ENCODE measurements around the gene SDK1. TPM values are rescaled to one million over a fixed set of nuclear protein-coding genes. Genes with fewer than 3 reads are reported as not detected.

Gene SDK1
- total and polyA plus RNA-seq, 8 donors: 1.6 to 11.2 (median 6.6) TPM

DNA sequence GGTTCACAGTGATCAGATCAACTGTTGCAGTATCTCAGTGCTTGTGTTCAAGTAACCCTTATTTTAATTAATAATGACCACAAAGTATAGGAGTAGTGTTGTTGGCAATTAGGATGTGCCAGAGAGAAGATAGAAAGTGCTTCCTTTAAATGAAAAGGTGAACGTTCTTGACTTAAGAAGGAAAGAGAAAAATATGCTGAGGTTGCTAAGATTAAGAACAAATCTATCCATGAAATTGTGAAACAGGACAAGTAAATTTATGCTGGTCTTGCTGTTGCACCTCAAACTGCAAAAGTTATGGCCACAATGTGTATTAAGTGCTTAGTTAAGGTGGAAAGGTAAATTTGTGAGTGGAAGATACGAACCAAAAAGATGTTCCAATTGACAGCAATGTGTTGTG lies 139.5 kb downstream of the SDK1 start:
- H3K4me3 ChIP-seq: no peak overlapping the region
- H3K4me1 ChIP-seq: no peaks in the 10 kb centered on the region
- TF ChIP-seq POLR2A (IDR thresholded peaks at IDR 0.05) (no peak), CTCF (IDR thresholded peaks at IDR 0.05) (no peak), EP300 (IDR thresholded peaks at IDR 0.05) (no peak), POLR2AphosphoS5 (IDR thresholded peaks at IDR 0.05) (no peak)
- no peaks in the 10 kb centered on the region for H3K27me3 ChIP-seq
- no peaks in the 10 kb centered on the region for H3K36me3 ChIP-seq
- 58 to 86% (median 68%) methylated on average over 2 of the region's 2 CpGs for WGBS, 5 donors
- DNase-seq: no peak
- no peak overlapping the region for H3K27ac ChIP-seq
- H3K9me3 ChIP-seq: peaks cover 0 to 5% (median 4%) of the 10 kb centered on the region in 4 donors
- intact Hi-C loops (cut with DNase I; ENCODE audit: low total_unique reads): no loop called here

DNA sequence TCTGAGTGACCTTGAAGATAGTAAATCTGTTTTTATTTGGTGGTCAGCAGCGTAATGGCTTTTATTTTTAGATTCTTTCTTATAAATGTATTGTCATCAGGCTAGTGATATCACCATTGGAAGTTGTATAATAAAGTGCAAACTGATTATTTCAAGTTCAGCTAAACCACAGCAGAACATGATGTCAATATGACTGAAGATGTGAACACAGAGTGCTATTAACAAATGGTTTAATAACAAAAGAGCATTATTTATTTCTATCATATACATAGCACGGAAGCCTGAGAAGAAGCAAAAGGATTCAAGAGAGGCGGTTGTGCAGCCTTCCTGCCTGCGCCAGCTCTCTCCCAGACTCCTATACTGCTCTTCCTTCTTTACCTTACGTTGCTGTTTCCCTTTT lies 142.7 kb downstream of the SDK1 start:
- H3K9me3 ChIP-seq: peaks cover 3 to 18% (median 13%) of the 10 kb centered on the region in 4 donors
- 85 to 90% (median 87%) methylated on average over 5 of the region's 5 CpGs for WGBS, 5 donors
- no peaks in the 10 kb centered on the region for H3K36me3 ChIP-seq
- no peak for TF ChIP-seq CTCF (IDR thresholded peaks at IDR 0.05)
- TF ChIP-seq POLR2A (IDR thresholded peaks at IDR 0.05): no peak
- TF ChIP-seq POLR2AphosphoS5 (IDR thresholded peaks at IDR 0.05): no peak
- no peak for TF ChIP-seq EP300 (IDR thresholded peaks at IDR 0.05)
- intact Hi-C loops (cut with DNase I; ENCODE audit: low total_unique reads): no loop called here
- no peak overlapping the region for H3K27ac ChIP-seq
- H3K27me3 ChIP-seq: no peaks in the 10 kb centered on the region
- no peak for DNase-seq
- no peaks in the 10 kb centered on the region for H3K4me1 ChIP-seq
- no peak overlapping the region for H3K4me3 ChIP-seq

DNA sequence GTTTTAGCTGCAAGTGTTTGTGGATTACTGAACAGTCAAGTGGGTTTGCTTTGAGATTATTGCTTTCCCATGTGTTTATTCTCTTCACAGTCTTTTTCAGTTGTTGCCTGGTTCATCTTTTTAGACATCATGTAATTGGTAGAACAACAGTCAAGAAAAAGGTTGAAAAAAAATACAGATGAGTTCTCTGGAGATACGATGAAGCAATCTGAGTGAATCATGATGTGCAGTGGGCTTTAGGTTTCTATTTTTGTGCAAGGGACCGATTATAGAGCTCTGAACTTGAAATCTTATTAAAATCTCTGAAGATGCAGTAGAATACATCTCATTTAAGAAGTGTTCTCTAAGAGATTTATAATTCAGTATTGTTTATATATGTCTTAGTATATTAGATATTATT lies 145.7 kb downstream of the SDK1 start:
- H3K27me3 ChIP-seq: no peaks in the 10 kb centered on the region
- WGBS, 5 donors: 75 to 94% (median 89%) methylated on average over 2 of the region's 2 CpGs
- H3K9me3 ChIP-seq: peaks cover 3 to 18% (median 13%) of the 10 kb centered on the region in 4 donors
- intact Hi-C loops (cut with DNase I; ENCODE audit: low total_unique reads): no loop called here
- TF ChIP-seq POLR2A (IDR thresholded peaks at IDR 0.05) (no peak), CTCF (IDR thresholded peaks at IDR 0.05) (no peak), POLR2AphosphoS5 (IDR thresholded peaks at IDR 0.05) (no peak), EP300 (IDR thresholded peaks at IDR 0.05) (no peak)
- H3K4me3 ChIP-seq: no peak overlapping the region
- no peak overlapping the region for H3K27ac ChIP-seq
- no peaks in the 10 kb centered on the region for H3K4me1 ChIP-seq
- H3K36me3 ChIP-seq: no peaks in the 10 kb centered on the region
- no peak for DNase-seq

- Histone ChIP-seq H3K36me3 (no peaks in the 10 kb centered on the region), H3K4me3 (no peak overlapping the region), H3K27me3 (no peaks in the 10 kb centered on the region), H3K4me1 (no peaks in the 10 kb centered on the region), H3K9me3 (peaks cover 0 to 8% (median 1%) of the 10 kb centered on the region in 4 donors), H3K27ac (no peak overlapping the region)
- intact Hi-C loops (cut with DNase I; ENCODE audit: low total_unique reads): no loop called here
- TF ChIP-seq CTCF (IDR thresholded peaks at IDR 0.05) (no peak), EP300 (IDR thresholded peaks at IDR 0.05) (no peak), POLR2AphosphoS5 (IDR thresholded peaks at IDR 0.05) (no peak), POLR2A (IDR thresholded peaks at IDR 0.05) (no peak)
- no peak for DNase-seq
- 59 to 78% (median 60%) methylated on average over 4 of the region's 4 CpGs for WGBS, 5 donors
These were observed 150.6 kb downstream of the SDK1 start for GRCh38 chr7:3451701-3452100.
